ENCODE measurements around the gene ADARB2. TPM values are rescaled to one million over a fixed set of nuclear protein-coding genes. Genes with fewer than 3 reads are reported as not detected.
"Not testable (repeated sequence)": the region's sequence is repeated elsewhere in the genome, so short reads cannot be mapped to it uniquely, and the experiment has no call there.

ADARB2 gene
- total RNA-seq, 1 donor from 2014 or later = not detected

GRCh38 chr10:1359626-1359955 is 377.7 kb downstream of the ADARB2 start:
- no peak overlapping the region for H3K4me3 ChIP-seq
- no peak overlapping the region for H3K27ac ChIP-seq
- no peak for DNase-seq (ENCODE audit: low spot score in 2 of 2)
- TF ChIP-seq, protein P1, sequence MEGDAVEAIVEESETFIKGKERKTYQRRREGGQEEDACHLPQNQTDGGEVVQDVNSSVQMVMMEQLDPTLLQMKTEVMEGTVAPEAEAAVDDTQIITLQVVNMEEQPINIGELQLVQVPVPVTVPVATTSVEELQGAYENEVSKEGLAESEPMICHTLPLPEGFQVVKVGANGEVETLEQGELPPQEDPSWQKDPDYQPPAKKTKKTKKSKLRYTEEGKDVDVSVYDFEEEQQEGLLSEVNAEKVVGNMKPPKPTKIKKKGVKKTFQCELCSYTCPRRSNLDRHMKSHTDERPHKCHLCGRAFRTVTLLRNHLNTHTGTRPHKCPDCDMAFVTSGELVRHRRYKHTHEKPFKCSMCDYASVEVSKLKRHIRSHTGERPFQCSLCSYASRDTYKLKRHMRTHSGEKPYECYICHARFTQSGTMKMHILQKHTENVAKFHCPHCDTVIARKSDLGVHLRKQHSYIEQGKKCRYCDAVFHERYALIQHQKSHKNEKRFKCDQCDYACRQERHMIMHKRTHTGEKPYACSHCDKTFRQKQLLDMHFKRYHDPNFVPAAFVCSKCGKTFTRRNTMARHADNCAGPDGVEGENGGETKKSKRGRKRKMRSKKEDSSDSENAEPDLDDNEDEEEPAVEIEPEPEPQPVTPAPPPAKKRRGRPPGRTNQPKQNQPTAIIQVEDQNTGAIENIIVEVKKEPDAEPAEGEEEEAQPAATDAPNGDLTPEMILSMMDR (IDR thresholded peaks at IDR 0.05) = no peak
- no peaks in the 10 kb centered on the region for H3K27me3 ChIP-seq
- H3K4me1 ChIP-seq = no peaks in the 10 kb centered on the region
- H3K9me3 ChIP-seq = no peaks in the 10 kb centered on the region
- no peaks in the 10 kb centered on the region for H3K36me3 ChIP-seq
- intact Hi-C loops (cut with DNase I) = no loop called here

GRCh38 chr10:1358860-1359625 is 378.3 kb downstream of the ADARB2 start:
- Histone ChIP-seq H3K27me3 (no peaks in the 10 kb centered on the region), H3K27ac (no peak overlapping the region), H3K9me3 (no peaks in the 10 kb centered on the region), H3K4me1 (no peaks in the 10 kb centered on the region), H3K4me3 (no peak overlapping the region), H3K36me3 (no peaks in the 10 kb centered on the region)
- TF ChIP-seq, protein P1 (IDR thresholded peaks at IDR 0.05) = no peak
- no peak for DNase-seq (ENCODE audit: low spot score in 2 of 2)
- intact Hi-C loops (cut with DNase I) = no loop called here

- no peaks in the 10 kb centered on the region for H3K9me3 ChIP-seq
- intact Hi-C loops (cut with DNase I) = no loop called here
- H3K4me1 ChIP-seq = no peaks in the 10 kb centered on the region
- H3K27ac ChIP-seq = no peak overlapping the region
- DNase-seq (ENCODE audit: low spot score in 2 of 2) = no peak
- no peaks in the 10 kb centered on the region for H3K36me3 ChIP-seq
- TF ChIP-seq, protein P1 (IDR thresholded peaks at IDR 0.05) = no peak
- H3K4me3 ChIP-seq = no peak overlapping the region
- H3K27me3 ChIP-seq = no peaks in the 10 kb centered on the region
Measured at GRCh38 chr10:1358147-1358546, 379.2 kb downstream of the ADARB2 start.

- DNase-seq (ENCODE audit: low spot score in 2 of 2) = no peak
- Histone ChIP-seq H3K9me3 (no peaks in the 10 kb centered on the region), H3K27me3 (no peaks in the 10 kb centered on the region), H3K4me3 (no peak overlapping the region), H3K27ac (no peak overlapping the region), H3K36me3 (no peaks in the 10 kb centered on the region), H3K4me1 (no peaks in the 10 kb centered on the region)
- intact Hi-C loops (cut with DNase I) = no loop called here
- TF ChIP-seq, protein P1 (IDR thresholded peaks at IDR 0.05) = no peak
Measured at GRCh38 chr10:1356349-1356748, 381.0 kb downstream of the ADARB2 start.

GRCh38 chr10:1354809-1355710 is 382.3 kb downstream of the ADARB2 start:
- H3K4me1 ChIP-seq = no peaks in the 10 kb centered on the region
- intact Hi-C loops (cut with DNase I) = no loop called here
- H3K27me3 ChIP-seq = no peaks in the 10 kb centered on the region
- DNase-seq (ENCODE audit: low spot score in 2 of 2) = no peak
- no peaks in the 10 kb centered on the region for H3K36me3 ChIP-seq
- TF ChIP-seq, protein P1 (IDR thresholded peaks at IDR 0.05) = no peak
- no peak overlapping the region for H3K4me3 ChIP-seq
- no peak overlapping the region for H3K27ac ChIP-seq
- H3K9me3 ChIP-seq = no peaks in the 10 kb centered on the region

- H3K4me1 ChIP-seq; intact Hi-C loops (cut with DNase I); H3K27me3 ChIP-seq; H3K36me3 ChIP-seq; DNase-seq (ENCODE audit: low spot score in 2 of 2); H3K27ac ChIP-seq; H3K4me3 ChIP-seq; H3K9me3 ChIP-seq: not testable (repeated sequence)
Measured at GRCh38 chr10:1352296-1352695, 385.0 kb downstream of the ADARB2 start.

All from ascending aorta (tissue), 2 donors.